Subcutaneous adipose tissue (tissue), 4 donors: ENCODE measurements around the gene HID1. TPM values are rescaled to one million over a fixed set of nuclear protein-coding genes. Genes with fewer than 3 reads are reported as not detected.

Source experiments
- CTCF ChIP-seq: fragments of 450-650 bp; IDR thresholded peaks from one replicate; pipeline ENCODE4 v1.5.1; 2016; ENCODE audit warnings: low read depth, mild to moderate bottlenecking, control low read depth, antibody characterized with exemption, moderate library complexity
- total RNA-seq, 4 donors: library from RNA; depleted of rRNA; stranded (reverse); fragments of >200 nt; gene quantifications; one replicate each; pipeline ENCODE4 v1.1.0, GENCODE V29; 2016

Gene HID1
- total RNA-seq, 4 donors from 2014 or later, result 3.2 to 16.6 (median 3.6) TPM

- TF ChIP-seq CTCF, result no peak
Measured at GRCh38 chr17:74938194-74938950, 34.2 kb downstream of the HID1 start.

- TF ChIP-seq CTCF, result no peak
Measured at GRCh38 chr17:74937064-74938051, 35.2 kb downstream of the HID1 start.

GRCh38 chr17:74936470-74936799 is 36.1 kb downstream of the HID1 start:
- TF ChIP-seq CTCF, result no peak

GRCh38 chr17:74935585-74936469 is 36.7 kb downstream of the HID1 start, which contains the start of gene OTOP3:
Gene OTOP3 (plus strand): TSS chr17:74935898. CDS start chr17:74935922, 24 bp downstream.
- no peak for TF ChIP-seq CTCF

- TF ChIP-seq CTCF, result no peak
Measured at GRCh38 chr17:74935048-74935447, 37.5 kb downstream of the HID1 start.

GRCh38 chr17:74930535-74931036 is 42.0 kb downstream of the HID1 start:
- no peak for TF ChIP-seq CTCF
